GM12865 (cell line): ENCODE results near the gene NPHP3.
"Not testable (repeated sequence)": the region's sequence is repeated elsewhere in the genome, so short reads cannot be mapped to it uniquely, and the experiment has no call there.

Experiments used
- DNase-seq: peaks from one replicate; pipeline ENCODE4 v3.0.0; 2010; ENCODE audit warnings: low read depth
- H3K4me3 ChIP-seq: 2 replicates; pipeline ENCODE4 v1.5.1; 2011; ENCODE audit warnings: mild to moderate bottlenecking, low read depth, low read length, control low read depth
- CTCF ChIP-seq: IDR thresholded peaks from 2 replicates; pipeline ENCODE4 v1.5.1; 2011; ENCODE audit warnings: low read length, control low read depth, low read depth, inconsistent platforms; ENCODE audit not compliant: insufficient read depth; ENCODE audit errors: missing control alignments

Gene NPHP3

GRCh38 chr3:132645058-132645457, 77.2 kb downstream of the NPHP3 start:
- no peak overlapping the region for H3K4me3 ChIP-seq
- TF ChIP-seq CTCF, result no peak
- DNase-seq, result no peak

- no peak overlapping the region for H3K4me3 ChIP-seq
- no peak for DNase-seq
- no peak for TF ChIP-seq CTCF
These were observed 78.8 kb downstream of the NPHP3 start for GRCh38 chr3:132643366-132643765.

- DNase-seq, result no peak
- H3K4me3 ChIP-seq, result no peak overlapping the region
- no peak for TF ChIP-seq CTCF
These were observed 79.7 kb downstream of the NPHP3 start for GRCh38 chr3:132642539-132642847.

- no peak overlapping the region for H3K4me3 ChIP-seq
- TF ChIP-seq CTCF, result peak; percentile 48
- DNase-seq, result peak; percentile 51
These were observed 80.2 kb downstream of the NPHP3 start for GRCh38 chr3:132641837-132642538.

GRCh38 chr3:132641427-132641826, 80.8 kb downstream of the NPHP3 start:
- not testable (repeated sequence) for DNase-seq, H3K4me3 ChIP-seq

GRCh38 chr3:132638706-132639105, 83.5 kb downstream of the NPHP3 start:
- TF ChIP-seq CTCF, result no peak

GRCh38 chr3:132637590-132637989, 84.6 kb downstream of the NPHP3 start:
- DNase-seq, result no peak
- no peak overlapping the region for H3K4me3 ChIP-seq
- TF ChIP-seq CTCF, result no peak

More at GRCh38 chr3:132638706-132639105, 83.5 kb downstream of the NPHP3 start:
- H3K4me3 ChIP-seq, result no peak overlapping the region
- DNase-seq, result no peak
